ENCODE results near the gene PCDH12. TPM values are rescaled to one million over a fixed set of nuclear protein-coding genes. Genes with fewer than 3 reads are reported as not detected.

The PCDH12 gene
- 0.15 and 0.17 TPM in 2 replicates for total RNA-seq

GRCh38 chr5:141958113-141958512, at the start of gene PCDH12:
PCDH12 (minus strand) TSS chr5:141958202; CDS start chr5:141957851, 351 bp downstream.

GRCh38 chr5:141968914-141969608, 11.1 kb upstream of the PCDH12 start, which contains the start of gene RNF14:
RNF14 (plus strand) TSS chr5:141969105; CDS start chr5:141973589, 4,484 bp downstream.

GRCh38 chr5:141923448-141924313, 34.3 kb downstream of the PCDH12 start, which contains the start of gene DELE1:
DELE1 (plus strand) TSS chr5:141923871; CDS start chr5:141923942, 71 bp downstream.

Other genes starting within 250 kb of the PCDH12 start
- gene PCDH1, start 79.8 kb downstream of the PCDH12 start, total RNA-seq, result 0.33 and 0.58 TPM in 2 replicates
- 49.8 and 54.3 TPM in 2 replicates for gene DELE1, start 34.3 kb downstream of the PCDH12 start, total RNA-seq
- 71.6 and 72.6 TPM in 2 replicates for gene RNF14, start 10.9 kb upstream of the PCDH12 start, total RNA-seq
- 81.4 and 172 TPM in 2 replicates for gene GNPDA1, start 54.8 kb upstream of the PCDH12 start, total RNA-seq
- 107 and 127 TPM in 2 replicates for gene NDFIP1, start 150.6 kb upstream of the PCDH12 start, total RNA-seq